Cardiac muscle cell (in vitro differentiated cells and primary cell): ENCODE measurements around the gene CD93. TPM values are rescaled to one million over a fixed set of nuclear protein-coding genes. Genes with fewer than 3 reads are reported as not detected.

Source experiments
- DNase-seq, 2 donors: peaks; one replicate each; pipeline versions ENCODE4 v3.0.0 to v3.0.0-alpha.2; 2010 to 2017; ENCODE audit warnings: low read depth in 1 of 2, low spot score in 1 of 2
- H3K27ac ChIP-seq: fragments of 200-600 bp; sonication (generic); 2 replicates; pipeline ENCODE4 v1.5.1; 2016
- H3K27me3 ChIP-seq: fragments of 200-600 bp; sonication (generic); 2 replicates; pipeline ENCODE4 v1.6.0; 2016; ENCODE audit warnings: control low read depth
- H3K36me3 ChIP-seq: fragments of 200-600 bp; sonication (generic); 2 replicates; pipeline ENCODE4 v1.5.1; 2016; ENCODE audit warnings: control low read depth
- H3K4me1 ChIP-seq: fragments of 200-600 bp; sonication (generic); 2 replicates; pipeline ENCODE4 v1.8.1; 2017; ENCODE audit warnings: low read depth, mild to moderate bottlenecking, mixed run types
- H3K4me3 ChIP-seq: fragments of 200-600 bp; sonication (generic); 2 replicates; pipeline ENCODE4 v1.5.1; 2016; ENCODE audit warnings: mild to moderate bottlenecking
- H3K9me3 ChIP-seq: fragments of 200-600 bp; sonication (generic); 2 replicates; pipeline ENCODE4 v1.5.1; 2017; ENCODE audit warnings: low read depth, mild to moderate bottlenecking, control low read depth
- CTCF ChIP-seq: IDR thresholded peaks from 2 replicates; pipeline ENCODE4 v1.5.1; 2012; ENCODE audit warnings: low read depth, mild to moderate bottlenecking, low read length
- polyA plus RNA-seq: library from polyadenylated mRNA; unstranded; fragments of >200 nt; fragmentation: Nextera tagmentation; extraction: Ambion mirVana; gene quantifications from 2 replicates; pipeline ENCODE4 v1.2.1, GENCODE V29; 2016
- total RNA-seq: library from RNA; depleted of rRNA; stranded (reverse); fragments of >200 nt; gene quantifications from 2 replicates; pipeline ENCODE4 v1.2.3, GENCODE V29; 2016

The CD93 gene
- total and polyA plus RNA-seq, 2 experiments from 2014 or later: 0.15 to 0.63 TPM

- Histone ChIP-seq H3K27ac (no peak overlapping the region), H3K4me1 (peaks cover 4% of the 10 kb centered on the region), H3K36me3 (no peaks in the 10 kb centered on the region), H3K9me3 (no peaks in the 10 kb centered on the region), H3K4me3 (peak overlapping the region; percentile 28), H3K27me3 (peaks cover 66% of the 10 kb centered on the region)
- DNase-seq: peak; percentile 40 to 60
- peak; percentile 51 for TF ChIP-seq CTCF
Observed at GRCh38 chr20:23048283-23049200, 37.6 kb downstream of the CD93 start.

GRCh38 chr20:23047738-23048214 lies 38.3 kb downstream of the CD93 start:
- Histone ChIP-seq H3K27ac (no peak overlapping the region), H3K9me3 (no peaks in the 10 kb centered on the region), H3K4me1 (peaks cover 4% of the 10 kb centered on the region), H3K27me3 (peaks cover 74% of the 10 kb centered on the region), H3K4me3 (no peak overlapping the region), H3K36me3 (no peaks in the 10 kb centered on the region)
- no peak for TF ChIP-seq CTCF
- no peak for DNase-seq

GRCh38 chr20:23047001-23047737 lies 39.0 kb downstream of the CD93 start:
- peaks cover 75% of the 10 kb centered on the region for H3K27me3 ChIP-seq
- H3K36me3 ChIP-seq: no peaks in the 10 kb centered on the region
- no peak for TF ChIP-seq CTCF
- peaks cover 4% of the 10 kb centered on the region for H3K4me1 ChIP-seq
- H3K4me3 ChIP-seq: no peak overlapping the region
- no peak overlapping the region for H3K27ac ChIP-seq
- no peaks in the 10 kb centered on the region for H3K9me3 ChIP-seq
- no peak for DNase-seq

GRCh38 chr20:23046431-23046830 lies 39.7 kb downstream of the CD93 start:
- no peaks in the 10 kb centered on the region for H3K36me3 ChIP-seq
- H3K27ac ChIP-seq: no peak overlapping the region
- H3K27me3 ChIP-seq: peaks cover 81% of the 10 kb centered on the region
- TF ChIP-seq CTCF: no peak
- no peak overlapping the region for H3K4me3 ChIP-seq
- no peaks in the 10 kb centered on the region for H3K9me3 ChIP-seq
- no peak for DNase-seq
- H3K4me1 ChIP-seq: peaks cover 4% of the 10 kb centered on the region

GRCh38 chr20:23043376-23043775 lies 42.7 kb downstream of the CD93 start:
- Histone ChIP-seq H3K4me3 (no peak overlapping the region), H3K27me3 (peaks cover 81% of the 10 kb centered on the region), H3K36me3 (no peaks in the 10 kb centered on the region), H3K27ac (no peak overlapping the region), H3K4me1 (no peaks in the 10 kb centered on the region), H3K9me3 (no peaks in the 10 kb centered on the region)
- TF ChIP-seq CTCF: no peak
- DNase-seq: no peak
